Kidney epithelial cell (primary cell): ENCODE results near the gene FLNC. TPM values are rescaled to one million over a fixed set of nuclear protein-coding genes. Genes with fewer than 3 reads are reported as not detected.

Experiments
- DNase-seq: peaks from one replicate; pipeline ENCODE4 v3.0.0-alpha.2; 2010; ENCODE audit warnings: low read depth
- H3K27me3 ChIP-seq: 2 replicates; pipeline ENCODE4 v1.6.0; 2011; ENCODE audit warnings: low read length; ENCODE audit not compliant: control insufficient read depth, insufficient read depth
- H3K36me3 ChIP-seq: 2 replicates; pipeline ENCODE4 v1.5.1; 2011; ENCODE audit warnings: low read length; ENCODE audit not compliant: control insufficient read depth, insufficient read depth
- H3K4me3 ChIP-seq: 2 replicates; pipeline ENCODE4 v1.5.1; 2011; ENCODE audit warnings: low read depth, mild to moderate bottlenecking, control low read depth, low read length
- CTCF ChIP-seq: IDR thresholded peaks from 2 replicates; pipeline ENCODE4 v1.5.1; 2011; ENCODE audit warnings: mild to moderate bottlenecking, moderate library complexity, low read length, control low read depth, inconsistent platforms; ENCODE audit not compliant: insufficient read depth, poor library complexity, severe bottlenecking
- total RNA-seq: library from RNA; depleted of rRNA; stranded (reverse); fragments of >200 nt; gene quantifications from 2 replicates; pipeline ENCODE4 v1.2.3, GENCODE V29; 2015

FLNC gene
- total RNA-seq, 1 donor from 2014 or later = 243 TPM

- Histone ChIP-seq H3K27me3 (peaks cover 13% of the 10 kb centered on the region), H3K4me3 (no peak overlapping the region), H3K36me3 (no peaks in the 10 kb centered on the region)
- peak; percentile 2 for TF ChIP-seq CTCF
- no peak for DNase-seq
Measured at GRCh38 chr7:128891110-128891941, 61.1 kb downstream of the FLNC start.

- no peak overlapping the region for H3K4me3 ChIP-seq
- H3K27me3 ChIP-seq = peaks cover 13% of the 10 kb centered on the region
- DNase-seq = no peak
- no peak for TF ChIP-seq CTCF
- H3K36me3 ChIP-seq = no peaks in the 10 kb centered on the region
Measured at GRCh38 chr7:128891942-128892269, 61.7 kb downstream of the FLNC start.

GRCh38 chr7:128892521-128893250, 62.5 kb downstream of the FLNC start:
- Histone ChIP-seq H3K4me3 (no peak overlapping the region), H3K36me3 (no peaks in the 10 kb centered on the region), H3K27me3 (peaks cover 13% of the 10 kb centered on the region)
- TF ChIP-seq CTCF = no peak
- no peak for DNase-seq

- peaks cover 13% of the 10 kb centered on the region for H3K27me3 ChIP-seq
- no peak for DNase-seq
- TF ChIP-seq CTCF = no peak
- H3K36me3 ChIP-seq = no peaks in the 10 kb centered on the region
- no peak overlapping the region for H3K4me3 ChIP-seq
Measured at GRCh38 chr7:128893251-128894100, 63.3 kb downstream of the FLNC start.

- TF ChIP-seq CTCF = no peak
- no peak for DNase-seq
- peaks cover 13% of the 10 kb centered on the region for H3K27me3 ChIP-seq
- H3K36me3 ChIP-seq = no peaks in the 10 kb centered on the region
- no peak overlapping the region for H3K4me3 ChIP-seq
Measured at GRCh38 chr7:128894101-128894440, 63.9 kb downstream of the FLNC start.
